Measurements from ENCODE around the gene IL17B.

The IL17B gene

GRCh38 chr5:149419859-149420544 lies 40.9 kb upstream of the IL17B start:
- H3K36me3 ChIP-seq (replicated peaks; ENCODE audit: insufficient read depth, low read length) = no peaks in the 10 kb centered on the region
- H3K9ac ChIP-seq (ENCODE audit: low read length) = no peak overlapping the region
- no peaks in the 10 kb centered on the region for H3K9me2 ChIP-seq (replicated peaks; ENCODE audit: insufficient read depth, low read length)
- no peaks in the 10 kb centered on the region for H3K9me3 ChIP-seq (replicated peaks; ENCODE audit: insufficient read depth, low read length)
- H3K4me2 ChIP-seq (ENCODE audit: low read depth, low read length) = no peak overlapping the region
- no peak overlapping the region for H3K4me3 ChIP-seq (ENCODE audit: low read length)
- H3K79me2 ChIP-seq (ENCODE audit: low read length) = no peaks in the 10 kb centered on the region
- TF ChIP-seq CTCF (IDR thresholded peaks at IDR 0.05; ENCODE audit: low read length) = no peak
- no peak for TF ChIP-seq EZH2phosphoT487 (IDR thresholded peaks at IDR 0.05; ENCODE audit: low read length)
- TF ChIP-seq EZH2 (optimal IDR thresholded peaks at IDR 0.05; ENCODE audit: low read depth, low read length) = no peak
- no peaks in the 10 kb centered on the region for H3K4me1 ChIP-seq (ENCODE audit: low read length)
- H4K20me1 ChIP-seq (ENCODE audit: insufficient read depth, low read length) = no peaks in the 10 kb centered on the region
- no peaks in the 10 kb centered on the region for H3K27me3 ChIP-seq (replicated peaks; ENCODE audit: insufficient read depth, low read length)
- no peak overlapping the region for H2AFZ ChIP-seq (ENCODE audit: low read length)
- H3F3A ChIP-seq (ENCODE audit: insufficient read depth, low read length) = no peaks in the 10 kb centered on the region
- DNase-seq = no peak
- H3K27ac ChIP-seq (ENCODE audit: low read length) = no peak overlapping the region

DNA sequence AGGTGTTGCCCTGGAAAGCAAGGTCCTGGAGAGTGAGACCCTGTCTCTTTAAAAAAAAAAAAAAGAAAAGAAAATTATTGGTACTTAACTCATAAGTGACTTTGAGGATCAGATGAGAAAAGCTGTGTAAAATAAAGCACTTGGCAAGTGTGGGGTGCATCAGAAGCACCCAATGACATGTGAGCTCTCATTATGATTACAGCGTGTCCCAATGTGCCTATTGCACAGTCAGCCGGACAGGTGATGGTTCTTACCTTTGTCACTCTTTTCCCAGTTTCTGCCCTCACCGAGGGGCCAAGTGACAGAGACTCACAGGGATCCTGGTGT lies 40.4 kb upstream of the IL17B start:
- Histone ChIP-seq H3K27ac (ENCODE audit: low read length) (no peak overlapping the region), H3K4me2 (ENCODE audit: low read depth, low read length) (no peak overlapping the region), H3K9ac (ENCODE audit: low read length) (no peak overlapping the region), H3K9me3 (replicated peaks; ENCODE audit: insufficient read depth, low read length) (no peaks in the 10 kb centered on the region), H3K36me3 (replicated peaks; ENCODE audit: insufficient read depth, low read length) (no peaks in the 10 kb centered on the region), H3K79me2 (ENCODE audit: low read length) (no peaks in the 10 kb centered on the region), H3K4me1 (ENCODE audit: low read length) (no peaks in the 10 kb centered on the region), H3F3A (ENCODE audit: insufficient read depth, low read length) (no peaks in the 10 kb centered on the region), H4K20me1 (ENCODE audit: insufficient read depth, low read length) (no peaks in the 10 kb centered on the region), H2AFZ (ENCODE audit: low read length) (no peak overlapping the region), H3K4me3 (ENCODE audit: low read length) (no peak overlapping the region), H3K27me3 (replicated peaks; ENCODE audit: insufficient read depth, low read length) (no peaks in the 10 kb centered on the region), H3K9me2 (replicated peaks; ENCODE audit: insufficient read depth, low read length) (no peaks in the 10 kb centered on the region)
- TF ChIP-seq EZH2 (optimal IDR thresholded peaks at IDR 0.05; ENCODE audit: low read depth, low read length) = no peak
- DNase-seq = no peak

DNA sequence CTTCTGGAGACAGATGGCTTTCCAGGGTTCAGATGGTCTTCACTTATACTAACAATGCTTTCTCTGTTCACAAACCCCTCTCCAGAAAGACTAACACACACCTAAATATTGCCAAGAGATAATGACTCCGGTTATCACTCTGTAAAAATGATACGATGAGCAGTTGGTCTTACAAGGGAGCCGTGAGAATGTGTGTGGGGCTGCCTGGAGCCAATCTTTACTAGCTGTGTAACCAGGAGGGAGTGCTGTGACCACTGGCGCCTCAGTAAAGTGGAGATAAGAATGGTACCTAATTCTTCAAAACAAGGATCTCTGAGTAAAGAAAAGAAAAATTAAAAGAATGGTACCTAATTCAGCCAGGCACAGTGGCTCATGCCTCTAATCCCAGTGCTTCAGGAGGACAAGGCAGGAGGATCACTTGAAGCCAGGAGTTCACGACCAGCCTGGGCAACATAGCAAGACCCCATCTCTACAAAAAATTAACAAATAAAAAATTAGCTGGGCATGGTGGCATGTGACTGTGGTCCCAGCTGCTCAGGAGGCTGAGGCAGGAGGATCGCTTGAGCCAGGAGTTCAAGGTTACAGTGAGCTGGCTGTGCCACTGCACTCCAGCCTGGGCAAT lies 39.9 kb upstream of the IL17B start:
- no peak for TF ChIP-seq EZH2 (optimal IDR thresholded peaks at IDR 0.05; ENCODE audit: low read depth, low read length)
- H3F3A ChIP-seq (ENCODE audit: insufficient read depth, low read length) = no peaks in the 10 kb centered on the region
- H3K4me1 ChIP-seq (ENCODE audit: low read length) = no peaks in the 10 kb centered on the region

GRCh38 chr5:149417711-149418368 lies 38.7 kb upstream of the IL17B start:
- Histone ChIP-seq H3K27me3 (replicated peaks; ENCODE audit: insufficient read depth, low read length) (no peaks in the 10 kb centered on the region), H3K79me2 (ENCODE audit: low read length) (no peaks in the 10 kb centered on the region), H3F3A (ENCODE audit: insufficient read depth, low read length) (no peaks in the 10 kb centered on the region), H3K4me2 (ENCODE audit: low read depth, low read length) (no peak overlapping the region), H4K20me1 (ENCODE audit: insufficient read depth, low read length) (no peaks in the 10 kb centered on the region), H3K9me2 (replicated peaks; ENCODE audit: insufficient read depth, low read length) (no peaks in the 10 kb centered on the region), H3K9ac (ENCODE audit: low read length) (no peak overlapping the region), H3K27ac (ENCODE audit: low read length) (no peak overlapping the region), H3K4me3 (ENCODE audit: low read length) (no peak overlapping the region), H3K36me3 (replicated peaks; ENCODE audit: insufficient read depth, low read length) (no peaks in the 10 kb centered on the region), H2AFZ (ENCODE audit: low read length) (no peak overlapping the region), H3K9me3 (replicated peaks; ENCODE audit: insufficient read depth, low read length) (no peaks in the 10 kb centered on the region), H3K4me1 (ENCODE audit: low read length) (no peaks in the 10 kb centered on the region)
- TF ChIP-seq CTCF (IDR thresholded peaks at IDR 0.05; ENCODE audit: low read length) (no peak), EZH2phosphoT487 (IDR thresholded peaks at IDR 0.05; ENCODE audit: low read length) (no peak), EZH2 (optimal IDR thresholded peaks at IDR 0.05; ENCODE audit: low read depth, low read length) (no peak)
- DNase-seq = no peak

More for the DNA sequence above, 39.9 kb upstream of the IL17B start:
- Histone ChIP-seq H3K9ac (ENCODE audit: low read length) (no peak overlapping the region), H2AFZ (ENCODE audit: low read length) (no peak overlapping the region), H3K9me3 (replicated peaks; ENCODE audit: insufficient read depth, low read length) (no peaks in the 10 kb centered on the region), H3K4me3 (ENCODE audit: low read length) (no peak overlapping the region), H3K36me3 (replicated peaks; ENCODE audit: insufficient read depth, low read length) (no peaks in the 10 kb centered on the region), H3K27me3 (replicated peaks; ENCODE audit: insufficient read depth, low read length) (no peaks in the 10 kb centered on the region), H3K4me2 (ENCODE audit: low read depth, low read length) (no peak overlapping the region), H3K9me2 (replicated peaks; ENCODE audit: insufficient read depth, low read length) (no peaks in the 10 kb centered on the region), H3K79me2 (ENCODE audit: low read length) (no peaks in the 10 kb centered on the region), H3K27ac (ENCODE audit: low read length) (no peak overlapping the region), H4K20me1 (ENCODE audit: insufficient read depth, low read length) (no peaks in the 10 kb centered on the region)
- DNase-seq = no peak
